Activated CD4-positive, alpha-beta T cell treated with anti-CD3 and anti-CD28 coated beads for 36 hours (primary cell): ENCODE measurements around the gene HDAC6. TPM values are rescaled to one million over a fixed set of nuclear protein-coding genes. Genes with fewer than 3 reads are reported as not detected.
"Not testable (repeated sequence)": the region's sequence is repeated elsewhere in the genome, so short reads cannot be mapped to it uniquely, and the experiment has no call there.

ENCODE experiments used
- ATAC-seq: fragments of 200-7000 bp; cut with Tn5 transposase; one replicate; pipeline ENCODE4 v1.10.0; 2021; ENCODE audit warnings: mild to moderate bottlenecking, moderate library complexity
- CTCF ChIA-PET: fragments of 350-600 bp; sonication (Branson Sonifier 250); formaldehyde crosslinking; loops from one replicate; lab custom pipeline; 2021; ENCODE audit warnings: antibody characterized with exemption; lab: Charles Lee
- POLR2A ChIA-PET: fragments of 350-600 bp; sonication (Branson Sonifier 250); formaldehyde crosslinking; loops from one replicate; lab custom pipeline; 2021; ENCODE audit warnings: antibody characterized with exemption, inconsistent platforms; lab: Charles Lee
- DNase-seq: peaks from one replicate; pipeline ENCODE4 v3.0.0-alpha.2; 2020
- H3K27ac Mint-ChIP-seq: one replicate; pipeline ENCODE4 v1.8.0; 2021; ENCODE audit warnings: mixed read lengths
- H3K27me3 Mint-ChIP-seq: one replicate; pipeline ENCODE4 v1.8.0; 2021; ENCODE audit warnings: mixed read lengths
- H3K36me3 Mint-ChIP-seq: one replicate; pipeline ENCODE4 v1.8.0; 2021; ENCODE audit warnings: low read depth, mixed read lengths
- H3K4me1 Mint-ChIP-seq: one replicate; pipeline ENCODE4 v1.8.0; 2021; ENCODE audit warnings: mixed read lengths
- H3K4me3 Mint-ChIP-seq: one replicate; pipeline ENCODE4 v1.8.0; 2021; ENCODE audit warnings: mild to moderate bottlenecking, moderate library complexity, mixed read lengths
- H3K9me3 Mint-ChIP-seq: one replicate; pipeline ENCODE4 v1.8.0; 2021; ENCODE audit warnings: low read depth, mixed read lengths
- intact Hi-C, 2 experiments: fragments of 100-400 bp; cut with DNase I in 1 of 2; cut with micrococcal nuclease in 1 of 2; formaldehyde crosslinking; loops; one replicate each; pipeline versions ENCODE4 v1.14.2 to v1.15.1; 2022 to 2024; cut with DNase I, micrococcal nuclease
- total RNA-seq, 2 experiments: library from RNA; stranded (reverse); gene quantifications; one replicate each; pipeline ENCODE4 v1.2.3, GENCODE V29; 2021

The HDAC6 gene
- total RNA-seq, 2 experiments from 2014 or later: 59.2 to 69.7 TPM

DNA sequence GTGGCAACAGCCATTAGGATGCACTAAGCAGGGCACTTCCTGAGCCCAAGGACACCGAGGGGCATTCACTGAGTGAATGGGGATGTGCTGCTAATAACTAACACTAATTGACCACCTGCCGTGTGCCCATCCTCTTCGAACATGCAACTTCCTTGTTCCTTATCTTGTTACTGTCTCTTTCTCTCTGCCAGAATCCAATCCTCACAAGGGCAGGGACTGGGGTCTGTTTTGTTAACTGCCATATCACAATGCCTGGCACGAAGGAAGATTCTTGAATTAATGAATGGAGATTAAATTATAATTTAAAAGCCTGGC lies 25.7 kb downstream of the HDAC6 start:
- ATAC-seq: no peak
- CTCF ChIA-PET: no interaction called here
- H3K36me3 Mint-ChIP-seq: peaks cover 21% of the 10 kb centered on the region
- H3K4me1 Mint-ChIP-seq: peaks cover 3% of the 10 kb centered on the region
- no peaks in the 10 kb centered on the region for H3K9me3 Mint-ChIP-seq
- no peak for DNase-seq
- H3K27ac Mint-ChIP-seq: no peak overlapping the region
- intact Hi-C loops: no loop called here
- H3K4me3 Mint-ChIP-seq: no peak overlapping the region
- POLR2A ChIA-PET: interaction anchor here (0.6 kb wide), 1 partner anchor 95 kb away, joined by 4 read pairs; no protein-coding TSS in a partner anchor
- H3K27me3 Mint-ChIP-seq: peaks cover 25% of the 10 kb centered on the region

DNA sequence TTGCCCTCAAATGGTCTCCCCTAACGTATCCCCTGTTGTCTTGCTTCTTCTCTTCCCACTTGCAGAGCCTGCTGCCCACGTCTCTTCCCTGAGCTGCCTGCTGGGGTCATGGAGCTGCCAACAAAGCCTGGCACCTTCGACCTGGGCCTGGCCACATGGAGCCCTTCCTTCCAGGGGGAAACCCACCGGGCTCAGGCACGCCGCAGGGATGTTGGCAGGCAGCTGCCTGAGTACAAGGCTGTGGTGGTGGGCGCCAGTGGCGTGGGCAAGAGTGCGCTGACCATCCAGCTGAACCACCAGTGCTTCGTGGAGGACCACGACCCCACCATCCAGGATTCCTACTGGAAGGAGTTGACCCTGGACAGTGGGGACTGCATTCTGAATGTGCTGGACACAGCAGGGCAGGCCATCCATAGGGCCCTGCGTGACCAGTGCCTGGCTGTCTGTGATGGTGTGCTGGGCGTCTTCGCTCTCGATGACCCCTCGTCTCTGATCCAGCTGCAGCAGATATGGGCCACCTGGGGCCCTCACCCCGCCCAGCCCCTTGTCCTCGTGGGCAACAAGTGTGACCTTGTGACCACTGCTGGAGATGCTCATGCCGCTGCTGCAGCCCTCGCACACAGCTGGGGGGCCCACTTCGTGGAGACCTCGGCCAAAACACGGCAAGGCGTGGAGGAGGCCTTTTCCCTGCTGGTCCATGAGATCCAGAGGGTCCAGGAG lies 27.3 kb downstream of the HDAC6 start:
- Mint-ChIP-seq H3K36me3 (peaks cover 16% of the 10 kb centered on the region), H3K27me3 (peaks cover 35% of the 10 kb centered on the region), H3K4me3 (no peak overlapping the region), H3K27ac (no peak overlapping the region), H3K9me3 (no peaks in the 10 kb centered on the region), H3K4me1 (peaks cover 8% of the 10 kb centered on the region)
- ChIA-PET POLR2A (no interaction called here), CTCF (interaction anchor here (0.8 kb wide), 1 partner anchor 12 kb away, joined by 4 read pairs; no protein-coding TSS in a partner anchor)
- ATAC-seq: no peak
- no peak for DNase-seq
- intact Hi-C loops: no loop called here

DNA sequence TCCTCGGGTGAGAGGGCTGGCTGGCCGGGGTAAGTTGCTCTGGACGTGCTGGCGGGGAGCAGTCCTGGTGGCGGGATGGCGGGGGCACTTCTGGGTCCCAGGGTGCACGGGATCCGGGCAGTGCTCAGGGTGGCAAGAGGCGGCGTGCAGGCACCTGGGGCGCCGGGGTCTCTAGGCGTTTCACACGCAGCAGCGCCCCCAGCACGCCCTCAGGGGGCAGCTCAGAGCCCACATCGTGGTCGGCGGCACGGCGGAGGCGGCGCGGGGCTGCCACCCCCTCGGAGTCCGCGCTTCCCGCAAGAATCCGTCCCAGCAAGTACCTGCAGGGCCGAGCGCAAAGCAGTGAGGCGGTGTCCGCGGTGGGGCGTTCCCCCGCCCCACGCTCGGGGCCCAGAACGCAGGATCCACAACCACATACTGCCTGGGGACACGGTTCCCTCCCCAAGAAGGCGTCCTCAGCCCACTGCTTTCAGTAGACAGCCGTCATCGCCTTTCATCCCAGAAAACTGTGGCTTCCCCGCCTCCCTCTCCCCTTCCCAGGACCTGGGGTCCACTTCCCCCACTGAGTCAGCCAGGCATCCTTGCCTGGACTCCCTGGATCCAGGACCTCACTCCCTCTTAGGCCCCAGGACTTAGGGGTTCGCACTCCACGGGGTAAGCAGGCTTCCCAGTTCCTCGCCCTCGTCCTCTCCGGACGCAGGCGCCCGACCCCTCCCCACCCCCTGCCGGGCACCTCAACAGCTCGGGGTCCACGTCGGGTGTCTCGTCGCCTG lies 29.5 kb downstream of the HDAC6 start:
- intact Hi-C loops: no loop called here
- H3K27ac Mint-ChIP-seq: no peak overlapping the region
- ATAC-seq: no peak
- no peaks in the 10 kb centered on the region for H3K9me3 Mint-ChIP-seq
- CTCF ChIA-PET: no interaction called here
- DNase-seq: no peak
- H3K27me3 Mint-ChIP-seq: peaks cover 40% of the 10 kb centered on the region
- peaks cover 15% of the 10 kb centered on the region for H3K4me1 Mint-ChIP-seq
- POLR2A ChIA-PET: no interaction called here
- peaks cover 5% of the 10 kb centered on the region for H3K36me3 Mint-ChIP-seq
- H3K4me3 Mint-ChIP-seq: no peak overlapping the region

DNA sequence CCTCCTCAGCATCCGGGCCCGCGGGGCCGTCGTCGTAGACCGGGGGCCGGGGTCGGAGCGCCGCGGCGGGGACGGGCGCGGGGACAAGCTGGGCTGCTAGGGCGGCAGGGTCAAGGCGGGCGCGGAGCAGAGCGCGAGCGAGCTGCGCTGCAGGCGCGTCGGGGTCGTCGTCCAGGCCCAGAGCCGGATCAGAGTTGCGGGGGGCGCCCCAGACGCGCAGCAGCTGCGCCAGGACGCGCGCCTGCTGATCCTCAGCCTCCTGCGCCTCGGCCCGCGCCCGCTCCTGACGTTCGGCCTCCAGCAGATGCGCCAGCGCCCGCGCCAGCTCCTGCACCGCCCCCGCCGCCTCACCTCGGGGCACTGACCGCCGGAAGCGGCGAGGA lies 30.0 kb downstream of the HDAC6 start:
- peaks cover 5% of the 10 kb centered on the region for H3K36me3 Mint-ChIP-seq
- H3K4me3 Mint-ChIP-seq: no peak overlapping the region
- ChIA-PET CTCF (no interaction called here), POLR2A (no interaction called here)
- no peaks in the 10 kb centered on the region for H3K9me3 Mint-ChIP-seq
- no peak overlapping the region for H3K27ac Mint-ChIP-seq
- intact Hi-C loops: no loop called here
- peaks cover 42% of the 10 kb centered on the region for H3K27me3 Mint-ChIP-seq
- DNase-seq (no peak), ATAC-seq (no peak)
- peaks cover 15% of the 10 kb centered on the region for H3K4me1 Mint-ChIP-seq

DNA sequence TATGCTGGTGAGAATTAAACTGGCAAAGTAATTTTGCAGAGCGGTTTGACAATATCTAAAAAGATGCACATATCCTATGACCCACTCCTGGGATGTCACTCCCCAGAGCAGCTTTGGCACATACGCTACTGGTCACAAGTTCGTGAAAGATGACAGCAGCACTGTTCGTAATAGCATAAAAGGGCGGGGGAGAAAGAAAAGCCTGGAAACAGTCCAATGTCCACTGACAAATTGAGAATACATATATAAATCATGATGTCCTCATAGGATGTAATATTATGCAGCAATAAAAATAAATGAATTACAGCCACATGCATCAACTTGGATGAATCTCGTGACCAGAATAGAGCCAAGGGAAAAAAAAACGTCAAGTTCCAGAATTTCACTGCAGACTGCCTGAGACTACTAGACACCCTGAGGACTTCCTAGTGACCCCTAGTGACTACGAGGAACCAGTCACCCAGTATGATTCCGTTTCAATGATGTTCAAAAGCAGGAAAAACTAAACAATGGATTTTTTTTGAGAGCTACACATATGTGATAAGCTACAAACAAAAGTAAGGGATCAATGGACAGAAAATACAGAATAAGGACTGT lies 31.8 kb downstream of the HDAC6 start:
- ChIA-PET CTCF (interaction anchor here (0.7 to 1.4 kb wide), 2 partner anchors 11 to 185 kb away, joined by 3 to 4 read pairs; no protein-coding TSS in a partner anchor), POLR2A (no interaction called here)
- Mint-ChIP-seq H3K9me3 (no peaks in the 10 kb centered on the region), H3K27me3 (peaks cover 36% of the 10 kb centered on the region), H3K4me1 (peaks cover 13% of the 10 kb centered on the region), H3K27ac (no peak overlapping the region), H3K36me3 (no peaks in the 10 kb centered on the region), H3K4me3 (no peak overlapping the region)
- DNase-seq (no peak), ATAC-seq (no peak)
- intact Hi-C loops: no loop called here

DNA sequence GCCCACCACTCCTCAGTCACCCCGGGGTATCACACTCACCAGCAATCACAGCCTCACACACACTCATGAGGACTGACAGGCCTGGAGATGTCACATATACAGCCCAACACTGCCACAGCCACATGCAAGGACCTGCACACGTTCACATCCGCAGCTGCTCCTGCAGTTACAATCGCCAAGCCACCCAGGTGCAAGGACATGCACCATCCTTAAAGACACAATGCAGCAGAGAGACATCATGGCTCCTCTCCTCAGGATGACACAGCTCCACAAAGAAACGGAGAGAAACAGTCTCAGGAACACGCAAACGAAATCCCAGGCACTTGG lies 32.5 kb downstream of the HDAC6 start:
- ATAC-seq (peak; percentile 42), DNase-seq (no peak)
- POLR2A ChIA-PET: no interaction called here
- Mint-ChIP-seq H3K4me3 (peak overlapping the region; percentile 75), H3K36me3 (no peaks in the 10 kb centered on the region), H3K4me1 (peaks cover 13% of the 10 kb centered on the region), H3K27me3 (peaks cover 33% of the 10 kb centered on the region), H3K27ac (peak overlapping the region; percentile 6), H3K9me3 (no peaks in the 10 kb centered on the region)
- CTCF ChIA-PET: interaction anchor here (0.7 to 1.4 kb wide), 2 partner anchors 11 to 186 kb away, joined by 3 to 4 read pairs; no protein-coding TSS in a partner anchor
- intact Hi-C loops: no loop called here

DNA sequence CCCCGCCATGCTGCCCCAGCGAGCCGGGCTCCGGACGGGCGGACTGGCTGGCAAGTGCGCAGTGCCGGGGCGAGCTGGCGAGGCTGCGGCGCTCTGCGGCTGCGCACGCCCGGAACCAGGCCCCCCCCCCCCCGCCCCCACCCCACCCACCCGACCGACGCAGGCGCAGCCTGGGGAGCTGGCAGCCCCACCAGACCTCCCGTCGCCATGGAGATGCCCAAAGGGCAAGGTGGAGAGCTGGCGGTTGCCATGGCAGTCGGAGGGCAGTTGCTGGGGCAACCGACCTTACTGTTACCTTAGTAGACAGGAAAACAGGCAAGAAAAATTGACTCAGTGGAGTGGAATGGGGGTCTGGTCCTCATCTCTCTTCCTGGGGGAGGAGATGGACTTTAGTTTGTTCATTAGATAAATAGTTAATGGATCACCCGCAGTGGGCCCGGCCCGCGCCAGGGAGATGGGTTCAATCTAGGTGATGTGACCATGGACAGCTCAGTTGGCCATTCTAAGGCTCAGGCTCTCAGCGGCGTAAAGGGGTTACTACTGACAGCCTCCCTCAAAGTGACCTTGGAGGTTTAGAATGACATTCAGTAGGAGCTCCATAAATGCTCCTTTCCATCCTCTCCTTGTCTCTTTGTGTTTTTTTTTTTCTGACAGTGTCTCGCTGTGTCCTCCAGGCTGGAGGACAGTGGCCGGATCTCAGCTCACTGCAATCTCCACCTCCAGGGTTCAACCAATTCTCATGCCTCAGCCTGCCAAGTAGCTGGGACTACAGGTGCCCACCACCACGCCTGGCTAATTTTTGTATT lies 33.9 kb downstream of the HDAC6 start, which contains the start of gene PCSK1N:
PCSK1N (minus strand) TSS at position 87 of the 806 bp plus-strand sequence; CDS start at position 9, 78 bp downstream.
- POLR2A ChIA-PET: no interaction called here
- Mint-ChIP-seq H3K4me3 (peak within 1 kb of the TSS; percentile 75), H3K27me3 (peaks cover 26% of the 10 kb centered on the region), H3K27ac (peak within 1 kb of the TSS; percentile 6), H3K9me3 (no peaks in the 10 kb centered on the region), H3K4me1 (peaks cover 13% of the 10 kb centered on the region), H3K36me3 (no peaks in the 10 kb centered on the region)
- intact Hi-C loops: no loop called here
- peak; percentile 28 for ATAC-seq
- CTCF ChIA-PET: interaction anchor here (0.8 kb wide), 1 partner anchor 30 kb away, joined by 3 read pairs; no protein-coding TSS in a partner anchor
- DNase-seq: peak; percentile 38

DNA sequence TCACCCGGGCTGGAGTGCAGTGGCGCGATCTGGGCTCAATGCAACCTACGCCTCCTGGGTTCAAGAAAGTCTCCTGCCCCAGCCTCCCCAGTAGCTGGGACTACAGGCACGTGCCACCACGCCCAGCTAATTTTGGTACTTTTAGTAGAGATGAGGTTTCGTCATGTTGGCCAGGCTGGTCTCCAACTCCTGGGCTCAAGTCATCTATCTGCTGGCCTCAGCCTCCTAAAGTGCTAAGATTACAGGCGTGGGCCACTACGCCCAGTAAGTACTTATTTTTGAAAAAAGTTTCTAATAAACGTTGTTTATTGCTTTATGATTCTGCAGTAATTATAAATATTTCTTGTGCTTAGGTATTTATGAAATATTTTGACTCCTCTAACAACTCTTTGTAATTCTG lies 37.8 kb downstream of the HDAC6 start:
- intact Hi-C loops: no loop called here
- POLR2A ChIA-PET: no interaction called here
- CTCF ChIA-PET: no interaction called here
- Mint-ChIP-seq H3K9me3 (no peaks in the 10 kb centered on the region), H3K27me3 (peaks cover 7% of the 10 kb centered on the region), H3K4me3 (no peak overlapping the region), H3K4me1 (peaks cover 3% of the 10 kb centered on the region), H3K36me3 (no peaks in the 10 kb centered on the region), H3K27ac (no peak overlapping the region)
- ATAC-seq: no peak
- no peak for DNase-seq

DNA sequence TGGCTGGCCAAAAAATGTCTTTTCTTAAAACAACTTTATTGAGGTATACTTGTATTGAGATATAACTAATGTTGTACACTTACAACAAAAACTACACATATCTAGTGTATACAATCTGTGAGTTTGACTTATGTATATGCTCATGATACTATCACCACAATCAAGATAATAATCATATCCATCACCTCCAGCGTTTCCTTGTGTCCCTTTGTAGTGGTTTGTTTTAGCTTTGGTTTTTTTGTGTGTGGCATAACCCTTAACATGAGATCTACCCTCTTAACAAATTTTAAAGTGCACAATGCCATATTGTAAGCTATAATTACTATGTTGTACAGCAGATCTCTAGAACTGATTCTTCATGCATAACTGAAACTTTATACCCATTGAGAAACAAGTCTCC lies 47.0 kb downstream of the HDAC6 start:
- Mint-ChIP-seq H3K27ac (no peak overlapping the region), H3K27me3 (peaks cover under 1% of the 10 kb centered on the region), H3K9me3 (no peaks in the 10 kb centered on the region), H3K36me3 (no peaks in the 10 kb centered on the region), H3K4me3 (no peak overlapping the region), H3K4me1 (peaks cover 5% of the 10 kb centered on the region)
- ChIA-PET CTCF (no interaction called here), POLR2A (interaction anchor here (0.6 kb wide), 1 partner anchor 8 kb away, joined by 3 read pairs; no protein-coding TSS in a partner anchor)
- intact Hi-C loops: no loop called here
- no peak for ATAC-seq
- DNase-seq: no peak

DNA sequence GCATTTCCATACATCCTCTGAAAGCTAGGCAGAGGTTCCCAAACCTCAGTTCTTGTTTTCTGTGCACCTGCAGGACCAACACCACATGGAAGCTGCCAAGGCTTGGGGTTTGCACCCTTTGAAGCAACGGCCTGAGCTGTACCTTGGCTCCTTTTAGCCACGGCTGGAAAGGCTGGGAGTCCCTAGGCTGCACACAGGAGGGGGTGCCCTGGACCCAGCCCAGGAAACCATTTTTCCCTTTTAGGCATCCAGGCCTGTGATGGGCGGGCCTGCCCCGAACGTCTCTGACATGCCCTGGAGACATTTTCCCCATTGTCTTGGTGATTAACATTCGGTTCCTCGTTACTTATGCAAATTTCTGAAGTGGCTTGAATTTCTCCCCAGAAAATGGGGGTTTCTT lies 51.0 kb downstream of the HDAC6 start:
- Mint-ChIP-seq H3K27me3 (peaks cover 4% of the 10 kb centered on the region), H3K9me3 (no peaks in the 10 kb centered on the region), H3K4me1 (peaks cover 7% of the 10 kb centered on the region), H3K36me3 (no peaks in the 10 kb centered on the region), H3K27ac (no peak overlapping the region), H3K4me3 (no peak overlapping the region)
- no peak for DNase-seq
- intact Hi-C loops: no loop called here
- ATAC-seq: no peak
- ChIA-PET POLR2A (no interaction called here), CTCF (interaction anchor here (0.7 kb wide), 1 partner anchor 39 kb away, joined by 3 read pairs; no protein-coding TSS in a partner anchor)

DNA sequence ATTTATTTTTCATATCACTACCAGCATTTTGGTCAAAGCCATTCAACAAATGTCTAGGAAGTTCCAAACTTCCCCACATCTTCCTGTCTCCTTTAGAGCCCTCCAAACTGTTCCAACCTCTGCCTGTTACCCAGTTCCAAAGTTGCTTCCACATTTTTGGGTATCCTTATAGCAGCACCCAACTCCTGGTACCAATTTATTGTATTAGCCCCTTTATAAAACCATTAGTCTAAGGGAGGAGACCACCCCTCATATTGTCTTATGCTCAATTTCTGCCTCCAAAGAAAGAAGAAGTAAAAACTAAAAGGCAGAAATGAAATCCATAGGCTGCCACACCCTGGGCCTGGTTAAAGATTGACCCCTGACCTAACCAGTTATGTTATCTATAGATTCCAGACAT lies 51.6 kb downstream of the HDAC6 start:
- DNase-seq, POLR2A ChIA-PET, H3K36me3 Mint-ChIP-seq, H3K4me3 Mint-ChIP-seq, H3K4me1 Mint-ChIP-seq, H3K9me3 Mint-ChIP-seq, H3K27me3 Mint-ChIP-seq, intact Hi-C loops, ATAC-seq, H3K27ac Mint-ChIP-seq, CTCF ChIA-PET: not testable (repeated sequence)
